Endothelial cell of umbilical vein (primary cell): ENCODE measurements around the gene HDAC4. TPM values are rescaled to one million over a fixed set of nuclear protein-coding genes. Genes with fewer than 3 reads are reported as not detected.

Source experiments
- BruUV-seq: library from RNA; stranded (reverse); fragments of 400-500 nt; replicated peaks from 2 replicates; lab custom pipeline; 2021; lab: Mats Ljungman, UMichigan
- CTCF ChIA-PET: fragments of 300-600, 350-600 bp; sonication (Branson Sonifier 250); formaldehyde crosslinking; loops from one replicate; lab custom pipeline; 2021; ENCODE audit warnings: antibody characterized with exemption, inconsistent platforms; lab: Charles Lee
- POLR2A ChIA-PET: fragments of 300-600, 350-600 bp; sonication (Branson Sonifier 250); formaldehyde crosslinking; loops from one replicate; lab custom pipeline; 2021; ENCODE audit warnings: antibody characterized with exemption, inconsistent platforms; lab: Charles Lee
- DNase-seq: peaks from one replicate; pipeline ENCODE4 v3.0.0-alpha.2; 2011; ENCODE audit warnings: low read depth, low spot score
- FAIRE-seq: peaks from 2 replicates; lab custom pipeline; 2011; peaks lifted over from hg19 to GRCh38; lab: Jason Lieb, UNC
- H2AFZ ChIP-seq: 2 replicates; pipeline ENCODE4 v1.6.0; 2012; ENCODE audit warnings: low read depth, low read length, control low read depth, inconsistent platforms
- H3K27ac ChIP-seq: 2 replicates; pipeline ENCODE4 v1.5.1; 2011; ENCODE audit warnings: low read depth, mild to moderate bottlenecking, control low read depth, low read length, moderate library complexity; ENCODE audit not compliant: insufficient read depth
- H3K27me3 ChIP-seq, 2 experiments: 2 replicates each; pipeline versions ENCODE4 v1.6.0 to v1.6.1; 2011; ENCODE audit warnings: low read length in 2 of 2, mixed read lengths in 1 of 2; ENCODE audit not compliant: control insufficient read depth in 2 of 2, insufficient read depth in 2 of 2
- H3K36me3 ChIP-seq, 2 experiments: 2 replicates in 1 of 2; 3 replicates in 1 of 2; pipeline ENCODE4 v1.5.1; 2011; ENCODE audit warnings: low read length in 2 of 2, mild to moderate bottlenecking in 1 of 2, moderate library complexity in 1 of 2; ENCODE audit not compliant: control insufficient read depth in 2 of 2, insufficient read depth in 2 of 2; ENCODE audit errors: extremely low read depth in 1 of 2
- H3K4me1 ChIP-seq: 3 replicates; pipeline ENCODE4 v1.5.1; 2011; ENCODE audit warnings: mild to moderate bottlenecking, low read length; ENCODE audit not compliant: control insufficient read depth, insufficient read depth; ENCODE audit errors: extremely low read depth
- H3K4me2 ChIP-seq: 2 replicates; pipeline ENCODE4 v1.6.1; 2011; ENCODE audit warnings: low read length, control low read depth, mixed read lengths; ENCODE audit not compliant: insufficient read depth
- H3K4me3 ChIP-seq, 3 experiments: fragments of 200-600 bp in 1 of 3; sonication (generic), shearing (Covaris generic) in 1 of 3; replicated peaks in 1 of 3; 2 replicates each; pipeline ENCODE4 v1.5.1; 2011 to 2016; ENCODE audit warnings: control low read depth in 3 of 3, low read length in 3 of 3, mild to moderate bottlenecking in 2 of 3, inconsistent platforms in 1 of 3, low read depth in 1 of 3, moderate library complexity in 1 of 3; ENCODE audit not compliant: insufficient read depth in 1 of 3
- H3K79me2 ChIP-seq: 2 replicates; pipeline ENCODE4 v1.6.0; 2012; ENCODE audit warnings: low read length, inconsistent platforms; ENCODE audit not compliant: control insufficient read depth, insufficient read depth
- H3K9ac ChIP-seq: replicated peaks from 2 replicates; pipeline ENCODE3; 2011; ENCODE audit warnings: low read length, control low read depth; ENCODE audit not compliant: insufficient read depth; ENCODE audit errors: extremely low read depth
- H3K9me1 ChIP-seq: replicated peaks from 3 replicates; pipeline ENCODE4 v1.6.0; 2011; ENCODE audit warnings: mild to moderate bottlenecking, low read length; ENCODE audit not compliant: control insufficient read depth, insufficient read depth; ENCODE audit errors: extremely low read depth
- H3K9me3 ChIP-seq: replicated peaks from 2 replicates; pipeline ENCODE4 v1.5.1; 2012; ENCODE audit warnings: low read length, inconsistent platforms; ENCODE audit not compliant: control insufficient read depth, insufficient read depth
- H4K20me1 ChIP-seq: replicated peaks from 2 replicates; pipeline ENCODE3; 2011; ENCODE audit warnings: mild to moderate bottlenecking, low read length; ENCODE audit not compliant: control insufficient read depth, insufficient read depth; ENCODE audit errors: extremely low read depth
- EZH2 ChIP-seq: IDR thresholded peaks from 2 replicates; pipeline ENCODE4 v1.6.1; 2012; ENCODE audit warnings: borderline replicate concordance, low read depth, mild to moderate bottlenecking, moderate library complexity, low read length, inconsistent platforms; ENCODE audit not compliant: severe bottlenecking
- FOS ChIP-seq: IDR thresholded peaks from 2 replicates; pipeline ENCODE4 v1.6.1; 2011; ENCODE audit warnings: mild to moderate bottlenecking, low read length, moderate library complexity, borderline replicate concordance; ENCODE audit not compliant: insufficient read depth
- GATA2 ChIP-seq: IDR thresholded peaks from 2 replicates; pipeline ENCODE4 v1.7.0; 2011; ENCODE audit warnings: low read depth, mild to moderate bottlenecking, moderate library complexity, mixed read lengths, low read length; ENCODE audit not compliant: insufficient read length, insufficient read depth
- JUN ChIP-seq: IDR thresholded peaks from 2 replicates; pipeline ENCODE4 v1.6.1; 2011; ENCODE audit warnings: borderline replicate concordance, low read depth; ENCODE audit not compliant: insufficient read length, insufficient read depth
- MYC ChIP-seq: IDR thresholded peaks from one replicate; pipeline ENCODE4 v1.6.1; 2011; ENCODE audit warnings: mild to moderate bottlenecking, low read depth, low read length
- POLR2A ChIP-seq: IDR thresholded peaks from 2 replicates; pipeline ENCODE4 v1.6.1; 2012; ENCODE audit warnings: low read depth, mild to moderate bottlenecking, control low read depth, low read length
- POLR2AphosphoS5 ChIP-seq: IDR thresholded peaks from 2 replicates; pipeline ENCODE4 v1.6.1; 2012; ENCODE audit warnings: low read depth, mild to moderate bottlenecking, control low read depth, low read length, moderate library complexity; ENCODE audit not compliant: insufficient read depth
- dilution Hi-C: fragments of 300-500 bp; cut with MboI; formaldehyde crosslinking; loops from one replicate; pipeline ENCODE4 v1.15.0; 2019; ENCODE audit warnings: low sequenced_read_pairs; ENCODE audit not compliant: extremely low pct_ligation_motif_present
- intact Hi-C: fragments of 100-400 bp; cut with micrococcal nuclease; formaldehyde crosslinking; loops from one replicate; pipeline ENCODE4 v1.10.0; 2022
- polyA plus RNA-seq, 4 experiments: library from polyadenylated mRNA; depleted of rRNA in 3 of 4; stranded (reverse) in 3 of 4; unstranded in 1 of 4; fragments of >200 nt; gene quantifications; 2 replicates each; pipeline versions ENCODE4 v1.2.1 to v1.2.3, GENCODE V29; 2011 to 2012; ENCODE audit warnings: missing spikeins in 1 of 4
- total RNA-seq: library from RNA; stranded (reverse); gene quantifications from 2 replicates; pipeline ENCODE4 v1.2.3, GENCODE V29; 2021
- TF ChIP-seq, protein P1 (sequence below): IDR thresholded peaks from 2 replicates; pipeline ENCODE4 v1.6.1; 2011; ENCODE audit not compliant: insufficient read depth, insufficient read length
- TF ChIP-seq, protein P2 (sequence below), 2 donors: IDR thresholded peaks; 1 replicate in 1 of 2; 2 replicates in 1 of 2; pipeline ENCODE4 v1.5.1; 2011; ENCODE audit warnings: low read length in 2 of 2, mild to moderate bottlenecking in 2 of 2, moderate library complexity in 2 of 2, control low read depth in 1 of 2, inconsistent platforms in 1 of 2, low read depth in 1 of 2; ENCODE audit not compliant: insufficient read depth in 1 of 2; ENCODE audit errors: extremely low read depth in 1 of 2

Gene HDAC4
- total and polyA plus RNA-seq, 2 donors (not counting 3 experiments of a cell fraction or from before 2014, with no cell fraction given): 13.4 to 33.0 TPM

DNA sequence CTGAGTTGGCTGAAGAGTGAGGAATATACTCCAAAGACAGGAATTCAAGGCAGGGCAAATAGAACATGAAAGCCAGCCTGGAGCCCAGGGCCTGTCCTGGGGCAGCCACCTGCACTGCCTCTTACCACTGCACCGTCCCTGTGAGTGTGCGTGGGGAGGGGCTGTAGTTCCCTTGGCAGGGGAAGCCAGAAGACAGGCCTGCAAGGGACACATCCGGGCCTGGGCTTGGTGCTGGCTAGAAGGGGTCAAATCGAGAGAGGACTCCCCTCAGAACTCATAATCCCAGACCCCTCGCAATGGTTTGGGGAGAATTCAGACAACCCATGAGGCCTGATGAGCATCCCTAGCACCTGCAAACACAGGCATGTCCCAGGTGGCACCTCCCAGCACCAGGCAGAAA, 87.0 kb downstream of the HDAC4 start:
- Histone ChIP-seq H2AFZ (no peak overlapping the region), H3K36me3 (no peaks in the 10 kb centered on the region), H3K27ac (no peak overlapping the region), H3K4me3 (no peak overlapping the region), H3K9ac (no peak overlapping the region), H3K27me3 (no peaks in the 10 kb centered on the region), H3K9me1 (no peaks in the 10 kb centered on the region), H4K20me1 (no peaks in the 10 kb centered on the region), H3K4me1 (peaks cover 7% of the 10 kb centered on the region), H3K4me2 (no peak overlapping the region), H3K79me2 (no peaks in the 10 kb centered on the region), H3K9me3 (no peaks in the 10 kb centered on the region)
- BruUV-seq: no TSS peak
- intact Hi-C loops: no loop called here
- TF ChIP-seq, protein P1, sequence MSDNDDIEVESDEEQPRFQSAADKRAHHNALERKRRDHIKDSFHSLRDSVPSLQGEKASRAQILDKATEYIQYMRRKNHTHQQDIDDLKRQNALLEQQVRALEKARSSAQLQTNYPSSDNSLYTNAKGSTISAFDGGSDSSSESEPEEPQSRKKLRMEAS: no peak
- TF ChIP-seq MYC: no peak
- TF ChIP-seq EZH2: no peak
- no peak for TF ChIP-seq POLR2A
- TF ChIP-seq POLR2AphosphoS5: no peak
- no peak for TF ChIP-seq JUN
- no peak for TF ChIP-seq FOS
- TF ChIP-seq, protein P2, sequence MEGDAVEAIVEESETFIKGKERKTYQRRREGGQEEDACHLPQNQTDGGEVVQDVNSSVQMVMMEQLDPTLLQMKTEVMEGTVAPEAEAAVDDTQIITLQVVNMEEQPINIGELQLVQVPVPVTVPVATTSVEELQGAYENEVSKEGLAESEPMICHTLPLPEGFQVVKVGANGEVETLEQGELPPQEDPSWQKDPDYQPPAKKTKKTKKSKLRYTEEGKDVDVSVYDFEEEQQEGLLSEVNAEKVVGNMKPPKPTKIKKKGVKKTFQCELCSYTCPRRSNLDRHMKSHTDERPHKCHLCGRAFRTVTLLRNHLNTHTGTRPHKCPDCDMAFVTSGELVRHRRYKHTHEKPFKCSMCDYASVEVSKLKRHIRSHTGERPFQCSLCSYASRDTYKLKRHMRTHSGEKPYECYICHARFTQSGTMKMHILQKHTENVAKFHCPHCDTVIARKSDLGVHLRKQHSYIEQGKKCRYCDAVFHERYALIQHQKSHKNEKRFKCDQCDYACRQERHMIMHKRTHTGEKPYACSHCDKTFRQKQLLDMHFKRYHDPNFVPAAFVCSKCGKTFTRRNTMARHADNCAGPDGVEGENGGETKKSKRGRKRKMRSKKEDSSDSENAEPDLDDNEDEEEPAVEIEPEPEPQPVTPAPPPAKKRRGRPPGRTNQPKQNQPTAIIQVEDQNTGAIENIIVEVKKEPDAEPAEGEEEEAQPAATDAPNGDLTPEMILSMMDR (IDR thresholded peaks at IDR 0.05; ENCODE audit: extremely low read depth in 1 of 2, insufficient read depth in 1 of 2, low read depth in 1 of 2, low read length in 2 of 2): no peak
- no peak for TF ChIP-seq GATA2
- CTCF ChIA-PET: no interaction called here
- DNase-seq (no peak), FAIRE-seq (no peak)
- POLR2A ChIA-PET: no interaction called here
- dilution Hi-C loops: no loop called here
